ENCODE results near the gene CEP128. TPM values are rescaled to one million over a fixed set of nuclear protein-coding genes. Genes with fewer than 3 reads are reported as not detected.

The CEP128 gene
- polyA plus RNA-seq, 1 of the 3 experiments (the other 2 are of a cell fraction): 1.2 TPM

DNA sequence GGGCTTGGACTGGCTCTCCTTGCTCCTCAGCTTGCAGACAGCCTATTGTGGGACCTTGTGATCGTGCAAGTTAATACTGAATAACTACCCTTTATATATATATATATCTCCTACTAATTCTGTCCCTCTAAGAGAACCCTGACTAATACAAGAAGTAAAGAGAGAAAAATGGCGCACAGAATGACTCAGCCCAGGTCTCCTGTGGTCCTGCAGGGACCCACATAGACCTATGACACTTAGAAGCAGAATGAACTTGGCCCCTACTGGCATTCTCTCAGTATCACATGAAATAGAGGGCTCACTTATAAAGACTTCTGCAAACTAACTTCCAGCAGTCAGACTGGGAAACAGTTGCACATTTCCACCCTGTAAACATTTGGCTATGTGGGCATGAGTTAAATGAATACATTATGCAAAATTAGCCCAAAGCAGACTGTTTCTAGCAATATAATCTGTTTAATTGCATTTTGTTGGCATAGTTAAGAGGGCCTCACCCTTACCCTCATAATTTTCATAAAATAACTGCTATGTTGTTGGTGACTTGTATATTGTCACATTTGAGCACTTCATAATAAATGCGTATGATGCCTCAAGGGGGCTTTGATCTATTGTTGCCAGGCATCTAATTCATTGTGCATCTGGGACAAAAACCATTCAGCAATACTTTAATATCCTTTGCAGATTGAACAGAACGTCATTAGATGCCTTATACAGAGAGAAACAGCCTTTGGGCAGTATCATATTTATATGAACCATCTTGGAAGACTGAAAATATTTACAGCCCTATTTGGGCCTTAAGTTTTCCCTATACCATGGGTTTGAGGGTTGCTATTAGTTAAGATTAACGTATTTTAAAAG is 380.5 kb downstream of the CEP128 start:
- no peaks in the 10 kb centered on the region for H3K36me3 ChIP-seq (replicated peaks in 1 of 2; ENCODE audit: control insufficient read depth in 1 of 2, insufficient read depth in 2 of 2, low read length in 1 of 2)
- no peaks in the 10 kb centered on the region for H3K4me1 ChIP-seq (ENCODE audit: control insufficient read depth in 1 of 2, insufficient read depth in 2 of 2, low read depth in 1 of 2, low read length in 1 of 2)
- no peak overlapping the region for H3K9ac ChIP-seq
- no peak for DNase-seq
- WGBS (ENCODE audit: low lambda C conversion rate): 92% methylated on average over 5 of the region's 5 CpGs
- H3K4me2 ChIP-seq: no peak overlapping the region
- TF ChIP-seq TEAD4 (IDR thresholded peaks at IDR 0.05; ENCODE audit: borderline replicate concordance, insufficient read depth): no peak
- TF ChIP-seq ELF1 (IDR thresholded peaks at IDR 0.05): no peak
- TF ChIP-seq RXRA (IDR thresholded peaks at IDR 0.05; ENCODE audit: borderline replicate concordance, low read depth): no peak
- TF ChIP-seq, protein P1, sequence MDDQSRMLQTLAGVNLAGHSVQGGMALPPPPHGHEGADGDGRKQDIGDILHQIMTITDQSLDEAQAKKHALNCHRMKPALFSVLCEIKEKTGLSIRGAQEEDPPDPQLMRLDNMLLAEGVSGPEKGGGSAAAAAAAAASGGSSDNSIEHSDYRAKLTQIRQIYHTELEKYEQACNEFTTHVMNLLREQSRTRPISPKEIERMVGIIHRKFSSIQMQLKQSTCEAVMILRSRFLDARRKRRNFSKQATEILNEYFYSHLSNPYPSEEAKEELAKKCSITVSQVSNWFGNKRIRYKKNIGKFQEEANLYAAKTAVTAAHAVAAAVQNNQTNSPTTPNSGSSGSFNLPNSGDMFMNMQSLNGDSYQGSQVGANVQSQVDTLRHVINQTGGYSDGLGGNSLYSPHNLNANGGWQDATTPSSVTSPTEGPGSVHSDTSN (IDR thresholded peaks at IDR 0.05): no peak
- no peaks in the 10 kb centered on the region for H3K27me3 ChIP-seq (ENCODE audit: insufficient read depth)
- H3K79me2 ChIP-seq (ENCODE audit: insufficient read depth): no peaks in the 10 kb centered on the region
- no peak overlapping the region for H3K4me3 ChIP-seq (ENCODE audit: low read depth in 2 of 2, low read length in 1 of 2)
- ChIA-PET CTCF (no interaction called here), POLR2A (no interaction called here)
- no peak overlapping the region for H3K27ac ChIP-seq (ENCODE audit: low read depth in 2 of 2, low read length in 1 of 2)
- no peaks in the 10 kb centered on the region for H3K9me2 ChIP-seq
- H2AFZ ChIP-seq (ENCODE audit: low read depth): no peak overlapping the region
- H3K9me3 ChIP-seq: no peaks in the 10 kb centered on the region
- H4K20me1 ChIP-seq (ENCODE audit: insufficient read depth): no peaks in the 10 kb centered on the region
- H3F3A ChIP-seq (replicated peaks; ENCODE audit: insufficient read depth): no peaks in the 10 kb centered on the region

DNA sequence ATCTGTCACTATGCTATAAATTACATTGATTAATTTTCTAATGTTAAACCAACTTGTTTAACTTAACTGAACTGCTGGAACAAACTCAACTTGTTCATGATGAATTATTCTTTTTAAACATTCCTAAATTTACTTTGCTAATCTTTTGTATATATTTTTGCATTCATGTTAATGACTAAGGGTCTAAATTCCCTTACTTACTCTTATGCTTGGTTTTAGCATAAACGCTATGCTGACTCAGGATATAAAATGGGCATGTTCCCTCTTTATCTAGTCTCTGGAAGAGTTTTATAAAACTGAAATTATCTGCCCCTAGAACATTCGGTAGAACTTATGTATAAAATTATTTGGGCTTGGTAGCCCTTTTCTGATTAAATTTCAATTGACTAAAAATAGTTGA is 387.4 kb downstream of the CEP128 start:
- no peak overlapping the region for H3K9ac ChIP-seq
- H3K9me2 ChIP-seq: no peaks in the 10 kb centered on the region
- no peaks in the 10 kb centered on the region for H3K79me2 ChIP-seq (ENCODE audit: insufficient read depth)
- POLR2A ChIA-PET: no interaction called here
- TF ChIP-seq EP300 (IDR thresholded peaks at IDR 0.05; ENCODE audit: borderline replicate concordance in 1 of 2, low read depth in 1 of 2, low read length in 1 of 2): no peak
- TF ChIP-seq, protein P2, sequence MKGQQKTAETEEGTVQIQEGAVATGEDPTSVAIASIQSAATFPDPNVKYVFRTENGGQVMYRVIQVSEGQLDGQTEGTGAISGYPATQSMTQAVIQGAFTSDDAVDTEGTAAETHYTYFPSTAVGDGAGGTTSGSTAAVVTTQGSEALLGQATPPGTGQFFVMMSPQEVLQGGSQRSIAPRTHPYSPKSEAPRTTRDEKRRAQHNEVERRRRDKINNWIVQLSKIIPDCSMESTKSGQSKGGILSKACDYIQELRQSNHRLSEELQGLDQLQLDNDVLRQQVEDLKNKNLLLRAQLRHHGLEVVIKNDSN (IDR thresholded peaks at IDR 0.05; ENCODE audit: borderline replicate concordance, low read depth): no peak
- no peak for TF ChIP-seq SMC3 (IDR thresholded peaks at IDR 0.05; ENCODE audit: low read depth, low read length)
- TF ChIP-seq NFIC (IDR thresholded peaks at IDR 0.05; ENCODE audit: borderline replicate concordance): no peak
- no peak for TF ChIP-seq GATA2 (CRISPR knock-in tag; IDR thresholded peaks at IDR 0.05)
- CTCF ChIA-PET: no interaction called here
- no peaks in the 10 kb centered on the region for H3K9me3 ChIP-seq
- H3K36me3 ChIP-seq (replicated peaks in 1 of 2; ENCODE audit: control insufficient read depth in 1 of 2, insufficient read depth in 2 of 2, low read length in 1 of 2): no peaks in the 10 kb centered on the region
- H4K20me1 ChIP-seq (ENCODE audit: insufficient read depth): no peaks in the 10 kb centered on the region
- no peaks in the 10 kb centered on the region for H3F3A ChIP-seq (replicated peaks; ENCODE audit: insufficient read depth)
- no peak overlapping the region for H2AFZ ChIP-seq (ENCODE audit: low read depth)
- no peaks in the 10 kb centered on the region for H3K27me3 ChIP-seq (ENCODE audit: insufficient read depth)
- no peak for DNase-seq
- H3K4me1 ChIP-seq (ENCODE audit: control insufficient read depth in 1 of 2, insufficient read depth in 2 of 2, low read depth in 1 of 2, low read length in 1 of 2): no peaks in the 10 kb centered on the region
- no peak overlapping the region for H3K27ac ChIP-seq (ENCODE audit: low read depth in 2 of 2, low read length in 1 of 2)
- WGBS (ENCODE audit: low lambda C conversion rate): 94% methylated on average over 2 of the region's 2 CpGs
- no peak overlapping the region for H3K4me3 ChIP-seq (ENCODE audit: low read depth in 2 of 2, low read length in 1 of 2)
- no peak overlapping the region for H3K4me2 ChIP-seq

DNA sequence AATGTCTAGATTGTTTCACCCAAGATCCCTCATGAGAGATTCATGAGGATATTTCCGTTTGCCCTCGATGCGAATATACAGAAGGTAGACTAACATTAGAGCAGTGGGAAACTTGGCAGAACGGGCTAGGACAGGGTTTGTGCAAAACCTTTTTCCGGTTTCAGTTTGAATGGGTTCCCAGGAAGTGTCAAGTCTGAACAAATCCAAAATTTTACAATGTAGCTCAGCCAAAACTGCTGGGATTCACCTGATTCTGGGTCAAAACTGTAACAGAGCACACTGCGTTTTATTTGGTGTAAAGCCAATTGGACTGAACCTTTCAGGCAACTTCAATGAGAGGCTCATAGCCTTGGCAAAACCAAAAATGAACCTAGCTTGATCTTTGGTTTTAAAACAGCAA is 392.4 kb downstream of the CEP128 start:
- H3K9me3 ChIP-seq: no peaks in the 10 kb centered on the region
- H3K9me2 ChIP-seq: no peaks in the 10 kb centered on the region
- no peak for DNase-seq
- ChIA-PET CTCF (interaction anchor here (0.9 kb wide), 1 partner anchor 21 kb away, joined by 3 read pairs; no protein-coding TSS in a partner anchor), POLR2A (no interaction called here)
- no peaks in the 10 kb centered on the region for H3K36me3 ChIP-seq (replicated peaks in 1 of 2; ENCODE audit: control insufficient read depth in 1 of 2, insufficient read depth in 2 of 2, low read length in 1 of 2)
- H3K4me2 ChIP-seq: no peak overlapping the region
- H3K27me3 ChIP-seq (ENCODE audit: insufficient read depth): no peaks in the 10 kb centered on the region
- 96% methylated on average over 6 of the region's 6 CpGs for WGBS (ENCODE audit: low lambda C conversion rate)
- no peaks in the 10 kb centered on the region for H3K4me1 ChIP-seq (ENCODE audit: control insufficient read depth in 1 of 2, insufficient read depth in 2 of 2, low read depth in 1 of 2, low read length in 1 of 2)
- TF ChIP-seq, protein P3, sequence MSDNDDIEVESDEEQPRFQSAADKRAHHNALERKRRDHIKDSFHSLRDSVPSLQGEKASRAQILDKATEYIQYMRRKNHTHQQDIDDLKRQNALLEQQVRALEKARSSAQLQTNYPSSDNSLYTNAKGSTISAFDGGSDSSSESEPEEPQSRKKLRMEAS (IDR thresholded peaks at IDR 0.05; ENCODE audit: low read depth): no peak
- TF ChIP-seq RCOR1 (IDR thresholded peaks at IDR 0.05; ENCODE audit: low read length) (no peak), FOXM1 (IDR thresholded peaks at IDR 0.05; ENCODE audit: low read depth) (no peak), MXI1 (IDR thresholded peaks at IDR 0.05; ENCODE audit: low read depth, low read length) (no peak), MEF2A (IDR thresholded peaks at IDR 0.05; ENCODE audit: borderline replicate concordance, low read depth) (no peak), RXRA (IDR thresholded peaks at IDR 0.05; ENCODE audit: borderline replicate concordance, low read depth) (no peak), TCF12 (IDR thresholded peaks at IDR 0.05) (no peak), RAD21 (IDR thresholded peaks at IDR 0.05; ENCODE audit: low read length) (no peak), NFIC (IDR thresholded peaks at IDR 0.05; ENCODE audit: borderline replicate concordance) (no peak), RFX5 (IDR thresholded peaks at IDR 0.05; ENCODE audit: low read length) (no peak), YY1 (IDR thresholded peaks at IDR 0.05; ENCODE audit: low read depth) (no peak)
- TF ChIP-seq, protein P4, sequence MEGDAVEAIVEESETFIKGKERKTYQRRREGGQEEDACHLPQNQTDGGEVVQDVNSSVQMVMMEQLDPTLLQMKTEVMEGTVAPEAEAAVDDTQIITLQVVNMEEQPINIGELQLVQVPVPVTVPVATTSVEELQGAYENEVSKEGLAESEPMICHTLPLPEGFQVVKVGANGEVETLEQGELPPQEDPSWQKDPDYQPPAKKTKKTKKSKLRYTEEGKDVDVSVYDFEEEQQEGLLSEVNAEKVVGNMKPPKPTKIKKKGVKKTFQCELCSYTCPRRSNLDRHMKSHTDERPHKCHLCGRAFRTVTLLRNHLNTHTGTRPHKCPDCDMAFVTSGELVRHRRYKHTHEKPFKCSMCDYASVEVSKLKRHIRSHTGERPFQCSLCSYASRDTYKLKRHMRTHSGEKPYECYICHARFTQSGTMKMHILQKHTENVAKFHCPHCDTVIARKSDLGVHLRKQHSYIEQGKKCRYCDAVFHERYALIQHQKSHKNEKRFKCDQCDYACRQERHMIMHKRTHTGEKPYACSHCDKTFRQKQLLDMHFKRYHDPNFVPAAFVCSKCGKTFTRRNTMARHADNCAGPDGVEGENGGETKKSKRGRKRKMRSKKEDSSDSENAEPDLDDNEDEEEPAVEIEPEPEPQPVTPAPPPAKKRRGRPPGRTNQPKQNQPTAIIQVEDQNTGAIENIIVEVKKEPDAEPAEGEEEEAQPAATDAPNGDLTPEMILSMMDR (IDR thresholded peaks at IDR 0.05): no peak
- H3K79me2 ChIP-seq (ENCODE audit: insufficient read depth): no peaks in the 10 kb centered on the region
- H2AFZ ChIP-seq (ENCODE audit: low read depth): no peak overlapping the region
- H3K27ac ChIP-seq (ENCODE audit: low read depth in 2 of 2, low read length in 1 of 2): no peak overlapping the region
- no peak overlapping the region for H3K9ac ChIP-seq
- H3K4me3 ChIP-seq (ENCODE audit: low read depth in 2 of 2, low read length in 1 of 2): no peak overlapping the region
- H4K20me1 ChIP-seq (ENCODE audit: insufficient read depth): no peaks in the 10 kb centered on the region
- H3F3A ChIP-seq (replicated peaks; ENCODE audit: insufficient read depth): no peaks in the 10 kb centered on the region

All from SK-N-SH (cell line).